Thyroid gland (tissue), 4 donors: ENCODE measurements around the gene EMP2.

Experiments
- POLR2A ChIP-seq, 2 donors: fragments of 450-650 bp; IDR thresholded peaks; one replicate each; pipeline ENCODE4 v1.6.1; 2017; ENCODE audit warnings: antibody characterized with exemption in 2 of 2, mild to moderate bottlenecking in 2 of 2, moderate library complexity in 1 of 2
- TF ChIP-seq, protein P1 (sequence below), 6 experiments: fragments of 200-600 bp in 3 of 6; fragments of 450-650 bp in 3 of 6; sonication (generic) in 3 of 6; IDR thresholded peaks; one replicate each; pipeline ENCODE4 v1.5.1; 2016 to 2019; ENCODE audit warnings: antibody characterized with exemption in 6 of 6, mild to moderate bottlenecking in 2 of 6, inconsistent platforms in 1 of 6, moderate library complexity in 1 of 6

GRCh38 chr16:10514369-10515055, 65.9 kb downstream of the EMP2 start:
- TF ChIP-seq, protein P1, sequence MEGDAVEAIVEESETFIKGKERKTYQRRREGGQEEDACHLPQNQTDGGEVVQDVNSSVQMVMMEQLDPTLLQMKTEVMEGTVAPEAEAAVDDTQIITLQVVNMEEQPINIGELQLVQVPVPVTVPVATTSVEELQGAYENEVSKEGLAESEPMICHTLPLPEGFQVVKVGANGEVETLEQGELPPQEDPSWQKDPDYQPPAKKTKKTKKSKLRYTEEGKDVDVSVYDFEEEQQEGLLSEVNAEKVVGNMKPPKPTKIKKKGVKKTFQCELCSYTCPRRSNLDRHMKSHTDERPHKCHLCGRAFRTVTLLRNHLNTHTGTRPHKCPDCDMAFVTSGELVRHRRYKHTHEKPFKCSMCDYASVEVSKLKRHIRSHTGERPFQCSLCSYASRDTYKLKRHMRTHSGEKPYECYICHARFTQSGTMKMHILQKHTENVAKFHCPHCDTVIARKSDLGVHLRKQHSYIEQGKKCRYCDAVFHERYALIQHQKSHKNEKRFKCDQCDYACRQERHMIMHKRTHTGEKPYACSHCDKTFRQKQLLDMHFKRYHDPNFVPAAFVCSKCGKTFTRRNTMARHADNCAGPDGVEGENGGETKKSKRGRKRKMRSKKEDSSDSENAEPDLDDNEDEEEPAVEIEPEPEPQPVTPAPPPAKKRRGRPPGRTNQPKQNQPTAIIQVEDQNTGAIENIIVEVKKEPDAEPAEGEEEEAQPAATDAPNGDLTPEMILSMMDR (IDR thresholded peaks at IDR 0.05): peak in 5 of 6 experiments; percentile 30 to 69 (median 66)
- TF ChIP-seq POLR2A (IDR thresholded peaks at IDR 0.05): no peak
